GM19193 (cell line): ENCODE data around the gene DIAPH3.

Source experiments
- POLR2A ChIP-seq: IDR thresholded peaks from 4 replicates; pipeline ENCODE4 v1.6.1; 2011; ENCODE audit not compliant: insufficient read depth, insufficient read length; ENCODE audit errors: extremely low read depth

DIAPH3 gene

GRCh38 chr13:59863621-59864020 is 300.1 kb downstream of the DIAPH3 start:
- TF ChIP-seq POLR2A: no peak

GRCh38 chr13:59861676-59862075 is 302.1 kb downstream of the DIAPH3 start:
- no peak for TF ChIP-seq POLR2A

DNA sequence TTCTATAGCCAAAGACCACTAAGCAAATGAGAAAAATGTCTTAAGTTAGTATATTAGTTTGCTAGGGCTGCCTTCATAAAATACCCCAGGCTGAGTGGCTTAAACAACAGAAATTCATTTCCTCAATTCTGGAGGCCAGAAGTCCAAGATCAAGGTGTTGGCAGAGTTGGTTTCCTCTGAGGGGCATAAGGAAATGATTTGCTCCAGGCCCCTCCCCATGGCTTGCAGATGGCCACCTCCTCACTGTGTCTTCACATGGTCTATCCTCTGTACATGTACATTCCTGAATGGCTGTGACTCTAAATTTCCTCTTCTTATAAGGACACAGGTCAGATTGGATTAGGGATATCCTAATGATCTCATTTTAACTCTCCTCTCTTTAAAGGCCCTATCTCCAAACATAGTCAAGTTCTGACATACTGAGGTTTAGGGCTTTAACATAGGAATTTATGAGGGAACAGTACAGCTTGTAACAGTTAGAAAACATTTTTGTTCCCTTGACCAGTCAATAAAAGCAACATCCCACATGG is 307.4 kb downstream of the DIAPH3 start:
- no peak for TF ChIP-seq POLR2A

DNA sequence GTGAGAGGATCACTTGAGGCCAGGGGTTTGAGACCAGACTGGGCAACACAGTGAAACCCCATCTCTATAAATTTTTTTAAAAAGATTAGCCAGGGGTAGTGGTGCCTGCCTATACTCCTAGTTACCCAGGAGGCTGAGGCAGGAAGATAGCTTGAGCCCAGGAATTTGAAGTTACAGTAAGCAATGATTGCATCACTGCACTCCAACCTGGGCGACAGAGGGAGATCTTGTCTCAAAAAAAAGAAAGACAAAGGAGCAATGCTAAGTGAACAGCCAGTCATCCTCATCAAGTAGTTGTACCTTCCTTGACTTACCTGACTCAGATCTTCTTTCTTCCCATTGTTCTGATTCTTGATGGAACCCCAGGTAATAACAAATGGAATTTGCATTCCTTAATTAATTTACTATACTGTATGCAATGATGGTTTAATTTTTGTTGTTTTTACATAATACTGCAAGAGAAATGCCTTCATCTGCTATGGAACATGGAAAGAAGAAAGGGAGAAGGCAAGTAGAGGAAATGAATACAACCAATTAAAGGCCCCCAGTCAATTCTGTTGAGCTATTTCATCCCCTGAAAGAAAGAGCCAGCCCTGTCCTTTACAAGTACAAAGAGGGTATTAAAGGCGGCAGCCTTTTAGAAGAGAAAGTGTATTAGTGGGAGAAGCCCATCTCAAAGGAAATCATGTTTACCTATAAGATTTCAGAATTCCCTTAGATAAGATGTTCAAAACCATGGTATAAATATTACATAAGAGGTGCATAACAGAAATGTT is 316.7 kb downstream of the DIAPH3 start:
- no peak for TF ChIP-seq POLR2A

DNA sequence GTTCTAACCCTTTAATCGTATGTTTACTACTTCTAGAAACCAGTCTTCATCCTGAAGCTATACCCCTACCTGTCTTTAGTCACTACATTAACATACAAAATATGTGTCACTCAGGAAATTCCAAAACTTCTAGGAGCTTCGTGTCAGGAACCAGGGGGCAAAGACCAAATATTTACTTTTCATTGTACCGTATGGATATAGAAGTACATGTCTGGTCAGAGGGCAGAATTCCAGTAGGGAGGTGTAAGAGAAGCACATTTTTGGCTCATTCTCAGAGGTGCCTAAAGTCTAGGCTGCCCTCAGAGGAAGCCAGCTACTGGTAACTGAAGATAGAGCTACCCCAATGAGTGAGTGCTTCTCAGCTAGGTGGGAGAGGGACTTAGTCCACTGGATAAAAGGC is 320.7 kb downstream of the DIAPH3 start:
- no peak for TF ChIP-seq POLR2A

GRCh38 chr13:59842507-59842906 is 321.2 kb downstream of the DIAPH3 start:
- no peak for TF ChIP-seq POLR2A

DNA sequence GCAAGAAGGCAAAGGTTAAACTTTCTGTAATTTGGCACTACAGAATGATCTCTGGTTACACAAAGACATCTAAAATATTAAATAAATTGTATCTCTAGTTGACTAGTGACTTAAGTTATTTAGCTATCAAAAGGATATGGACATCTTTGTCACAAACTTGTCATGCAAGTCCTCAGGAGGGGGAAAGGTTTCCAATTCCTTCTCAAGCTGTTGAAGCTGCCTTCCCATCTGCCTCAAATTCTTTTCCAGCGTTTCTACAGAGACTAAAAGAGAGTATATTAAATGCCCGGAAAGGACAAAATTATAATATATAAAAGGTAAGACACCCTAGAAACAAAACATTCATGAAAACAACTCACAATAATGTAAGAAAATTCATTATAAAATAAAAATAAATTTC is 324.5 kb downstream of the DIAPH3 start:
- TF ChIP-seq POLR2A: no peak

- no peak for TF ChIP-seq POLR2A
Measured at GRCh38 chr13:59837101-59837500, 326.6 kb downstream of the DIAPH3 start.

DNA sequence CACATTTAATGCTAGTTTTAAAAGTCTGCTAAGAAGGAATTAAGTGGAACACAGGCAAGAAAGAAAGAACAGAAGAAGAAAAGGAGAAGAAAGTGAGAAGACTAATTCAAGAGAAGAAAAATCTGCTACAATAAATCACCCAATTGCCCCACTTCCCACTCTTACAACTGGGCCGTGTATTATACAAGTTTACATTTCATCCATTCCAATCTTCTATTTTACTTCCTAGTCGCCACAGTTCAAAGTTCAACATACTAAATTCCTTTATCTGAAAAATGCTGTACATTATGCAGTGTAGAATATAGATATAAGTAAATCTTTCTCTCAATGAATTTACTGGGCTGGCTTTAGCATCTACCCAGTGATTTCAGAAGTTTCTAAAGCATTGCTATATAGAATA is 328.2 kb downstream of the DIAPH3 start:
- TF ChIP-seq POLR2A: no peak

DNA sequence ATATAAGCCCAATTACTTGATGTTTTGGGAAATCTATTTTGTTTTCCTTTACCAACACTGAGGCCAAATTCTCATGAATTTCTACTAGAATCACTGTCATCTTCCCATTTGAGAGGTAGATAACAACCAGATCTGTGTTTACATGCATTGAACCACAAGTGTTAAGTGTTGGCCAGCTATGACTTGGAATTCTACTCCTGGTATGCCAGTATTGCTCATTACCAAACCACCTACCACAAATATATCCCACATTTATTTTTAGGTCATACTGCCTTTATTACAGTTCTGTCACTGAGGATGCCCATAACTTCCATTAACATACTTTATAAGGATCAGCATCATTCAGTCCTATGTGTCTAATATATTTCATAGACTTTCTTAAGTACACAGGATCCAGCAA is 328.9 kb downstream of the DIAPH3 start:
- no peak for TF ChIP-seq POLR2A

DNA sequence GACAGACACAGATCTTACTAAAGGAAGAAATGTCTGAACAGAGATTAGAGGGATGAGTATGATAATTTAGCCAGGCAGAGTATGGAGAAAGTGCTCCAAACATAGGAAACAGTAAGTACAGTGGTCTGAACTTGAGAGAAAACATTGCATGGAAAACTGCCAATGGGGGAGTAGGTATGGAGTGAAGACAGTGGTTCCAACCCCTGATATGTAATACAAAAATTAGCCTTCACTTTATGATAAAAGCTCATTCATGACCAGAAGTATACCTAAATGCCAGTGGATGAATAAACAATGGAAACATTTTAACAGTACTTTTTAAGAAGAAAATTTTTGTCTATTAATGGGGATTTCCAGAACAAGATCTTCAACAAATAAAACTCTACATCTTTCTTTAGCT is 334.0 kb downstream of the DIAPH3 start:
- no peak for TF ChIP-seq POLR2A

DNA sequence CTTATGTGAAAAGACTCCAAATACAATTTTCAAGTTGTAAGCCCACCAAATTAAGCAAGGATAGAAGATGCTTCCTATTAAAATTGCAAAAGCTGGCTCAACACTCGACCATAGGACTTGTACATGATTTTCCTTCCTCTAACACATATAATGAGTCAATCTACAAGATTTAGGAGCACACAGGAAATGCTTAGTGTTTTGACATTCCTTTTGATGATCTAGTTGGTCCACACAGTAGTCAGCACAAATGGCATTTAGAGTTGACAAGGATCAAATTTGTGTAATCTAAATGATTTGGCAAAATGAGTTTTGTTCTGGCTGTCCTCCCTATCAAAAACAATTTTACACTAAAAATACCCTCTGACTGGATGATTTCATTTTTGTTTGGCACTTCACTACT is 340.2 kb downstream of the DIAPH3 start:
- TF ChIP-seq POLR2A: no peak

DNA sequence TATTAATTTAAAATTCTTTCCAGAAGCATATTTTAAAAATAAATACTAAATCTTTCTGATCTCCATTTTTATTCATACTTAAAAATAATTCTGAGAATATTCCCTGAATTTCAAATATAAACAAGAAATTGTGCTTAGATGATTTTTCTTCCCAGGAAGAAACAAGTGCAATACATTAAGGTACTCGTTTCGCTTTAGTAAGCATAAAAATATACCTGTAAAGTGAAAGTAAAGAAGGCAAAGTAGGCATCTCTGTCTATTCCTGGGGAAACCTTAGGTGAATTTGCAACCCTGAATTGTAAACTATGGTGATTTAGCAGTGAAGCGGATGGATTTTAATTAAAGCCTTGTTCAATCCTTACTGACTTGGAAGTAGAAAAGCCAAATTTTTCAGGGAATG is 354.2 kb downstream of the DIAPH3 start:
- no peak for TF ChIP-seq POLR2A

DNA sequence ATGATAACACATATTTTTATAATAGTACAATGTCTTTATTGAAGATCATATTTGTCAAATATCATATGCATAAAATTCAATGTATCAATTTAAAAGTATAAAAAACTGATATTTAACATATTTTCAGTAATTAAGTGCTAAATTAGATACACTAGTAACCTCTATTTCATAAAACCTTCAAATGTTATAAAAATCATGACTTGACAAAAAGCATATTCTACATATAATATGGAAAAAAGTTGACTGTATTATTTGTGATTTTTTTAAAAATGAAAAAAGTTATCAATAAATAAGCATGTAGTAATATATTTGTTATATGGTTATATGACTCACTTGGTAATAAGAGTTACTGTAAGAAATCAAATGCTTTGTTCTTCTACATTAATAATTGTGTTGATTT is 356.9 kb downstream of the DIAPH3 start:
- no peak for TF ChIP-seq POLR2A

GRCh38 chr13:59801107-59801880 is 362.4 kb downstream of the DIAPH3 start:
- no peak for TF ChIP-seq POLR2A

DNA sequence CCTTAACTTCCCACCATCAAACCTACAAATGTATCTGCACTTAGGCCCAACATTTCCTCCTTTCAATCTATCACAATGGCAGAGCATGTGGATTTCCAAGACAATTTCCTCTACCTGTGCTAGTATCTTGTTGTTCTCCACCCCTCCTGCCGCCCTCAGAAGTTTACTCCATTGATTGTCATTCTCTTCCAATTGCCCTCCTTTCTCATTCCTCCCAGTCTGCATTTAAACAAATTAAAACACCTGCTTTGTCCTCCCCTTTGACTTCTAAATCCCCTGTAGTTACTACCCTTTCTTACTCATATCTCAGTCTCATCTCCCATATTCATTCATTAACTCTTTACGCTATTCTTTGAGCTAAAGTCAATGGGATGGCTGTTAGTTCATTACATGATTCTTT is 370.6 kb downstream of the DIAPH3 start:
- no peak for TF ChIP-seq POLR2A
